ENCODE measurements around the gene LMF1.

Gene LMF1

DNA sequence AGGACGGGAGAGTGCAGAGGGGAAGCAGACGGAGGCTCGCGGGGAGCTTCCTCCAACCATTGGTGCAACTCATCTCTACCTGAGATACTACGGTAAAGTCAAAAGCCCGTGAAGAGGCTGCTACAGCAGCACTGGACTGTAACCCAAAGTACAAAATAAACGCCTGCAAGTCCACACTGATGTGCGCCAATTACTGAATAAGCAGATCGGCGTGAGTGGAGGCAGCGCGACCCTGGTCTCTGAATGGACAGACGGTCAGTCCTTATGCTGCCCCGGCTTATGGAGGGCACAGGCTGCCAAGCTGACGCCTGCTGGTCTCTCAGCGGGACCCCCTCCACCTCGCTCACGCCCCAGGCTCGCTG is 58.5 kb downstream of the LMF1 start:
- DNase-seq = no peak
- TF ChIP-seq GATA1 (IDR thresholded peaks at IDR 0.05; ENCODE audit: low read depth, low read length) = no peak
- TF ChIP-seq POLR2A (IDR thresholded peaks at IDR 0.05; ENCODE audit: low read length) = no peak

DNA sequence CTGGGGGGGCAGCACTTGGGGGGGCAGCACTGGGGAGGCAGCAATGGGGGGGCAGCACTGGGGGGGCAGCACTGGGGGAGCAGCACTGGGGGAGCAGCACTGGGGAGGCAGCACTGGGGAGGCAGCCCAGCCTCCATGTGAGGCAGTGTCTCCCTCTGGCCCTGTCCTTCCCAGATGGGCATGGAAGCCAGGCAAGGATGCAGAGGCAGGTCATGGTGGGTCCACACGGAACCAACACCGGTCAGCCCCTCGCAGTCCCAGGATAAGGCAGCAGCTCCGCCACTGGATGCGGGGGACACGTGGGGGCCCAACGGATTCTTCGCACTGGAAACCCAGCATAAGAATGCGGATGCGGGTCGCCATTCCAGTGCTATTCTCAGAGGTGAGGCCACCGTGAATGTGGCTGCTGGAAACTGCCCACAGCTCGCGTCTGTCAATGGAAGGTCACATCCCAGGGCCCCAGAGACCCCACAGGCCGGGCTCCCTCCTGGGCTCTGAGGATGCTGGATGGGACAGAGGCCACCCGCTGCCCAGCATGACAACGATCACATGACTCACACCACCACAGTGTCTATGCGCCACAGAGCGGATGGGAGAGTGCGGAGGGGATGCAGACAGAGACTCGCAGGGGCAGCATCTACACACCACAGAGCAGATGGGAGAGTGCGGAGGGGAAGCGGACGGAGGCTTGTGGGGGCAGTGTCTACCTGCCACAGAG is 59.0 kb downstream of the LMF1 start:
- DNase-seq = no peak
- TF ChIP-seq GATA1 (IDR thresholded peaks at IDR 0.05; ENCODE audit: low read depth, low read length) (no peak), POLR2A (IDR thresholded peaks at IDR 0.05; ENCODE audit: low read length) (no peak)

DNA sequence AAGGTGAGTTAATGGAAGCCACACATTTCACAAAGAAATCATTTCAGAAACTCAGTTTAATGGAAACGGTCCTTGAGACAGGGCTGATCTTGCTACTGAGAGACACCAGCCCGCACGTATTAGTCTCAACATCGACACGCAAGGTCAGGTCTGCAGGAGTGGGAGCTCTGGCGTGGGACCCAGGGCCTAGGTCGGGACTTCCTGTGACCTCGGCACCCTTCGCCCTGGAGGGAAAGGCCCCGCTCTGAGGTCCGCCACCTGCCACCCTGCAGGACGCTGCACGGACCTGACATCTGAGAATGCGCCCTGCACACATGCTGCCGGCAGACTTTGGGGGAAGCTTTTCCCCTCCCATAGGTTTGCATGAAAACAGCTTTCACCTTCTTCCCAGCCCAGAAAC is 59.7 kb downstream of the LMF1 start:
- DNase-seq = no peak
- TF ChIP-seq GATA1 (IDR thresholded peaks at IDR 0.05; ENCODE audit: low read depth, low read length) = no peak

DNA sequence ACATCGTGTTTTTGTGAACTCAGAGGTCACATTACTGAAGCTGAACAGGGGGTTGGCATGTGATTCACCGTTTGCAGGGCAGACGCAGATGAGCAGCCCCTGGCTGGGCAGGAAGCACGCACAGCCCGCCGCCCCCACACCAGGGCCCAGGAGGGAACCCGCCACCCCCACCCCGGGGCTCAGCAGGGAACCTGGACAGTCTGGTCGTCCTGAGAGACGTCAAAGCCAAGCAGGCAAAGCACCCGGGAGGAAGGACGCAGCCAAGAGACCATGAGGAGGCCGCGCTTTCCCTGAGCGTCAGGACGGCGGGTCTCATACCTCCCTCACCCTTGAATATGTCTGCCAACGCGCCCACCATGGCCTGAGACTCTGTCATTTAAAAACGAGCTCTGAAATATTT is 60.6 kb downstream of the LMF1 start:
- TF ChIP-seq POLR2A (IDR thresholded peaks at IDR 0.05; ENCODE audit: low read length) = no peak
- no peak for DNase-seq

DNA sequence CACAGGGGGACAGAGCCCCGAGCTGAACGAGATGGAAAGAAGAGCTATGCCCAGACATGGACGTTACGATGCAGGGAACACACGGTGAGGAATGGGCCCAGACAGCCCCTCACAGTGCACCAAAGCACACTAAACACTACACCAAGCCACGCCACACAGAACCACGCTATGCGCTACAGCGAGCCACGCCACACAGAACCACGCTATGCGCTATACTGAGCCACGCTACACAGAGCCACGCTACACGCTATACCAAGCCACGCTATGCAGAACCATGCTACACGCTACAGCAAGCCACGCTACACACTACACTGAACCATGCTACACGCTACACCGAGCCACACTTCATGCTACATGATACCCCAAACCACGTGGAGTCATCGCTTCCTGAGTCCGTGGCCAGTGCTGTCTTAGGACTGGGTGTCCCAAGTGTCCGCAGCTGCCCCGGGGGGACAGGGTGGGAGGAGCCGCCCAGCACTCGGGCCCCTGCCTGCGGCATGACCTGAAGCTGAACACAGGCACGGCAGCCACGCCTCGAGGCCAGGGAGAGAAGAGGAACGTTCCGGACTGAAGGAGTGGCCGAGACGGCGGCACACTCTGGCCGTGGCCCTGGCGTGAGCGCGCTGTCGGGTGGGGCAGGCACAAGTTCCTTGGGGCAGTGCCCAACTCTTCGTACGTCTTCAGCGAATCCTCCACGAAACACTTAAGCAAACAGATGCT is 61.3 kb downstream of the LMF1 start:
- no peak for TF ChIP-seq POLR2A (IDR thresholded peaks at IDR 0.05; ENCODE audit: low read length)
- no peak for TF ChIP-seq GATA1 (IDR thresholded peaks at IDR 0.05; ENCODE audit: low read depth, low read length)
- DNase-seq = no peak

DNA sequence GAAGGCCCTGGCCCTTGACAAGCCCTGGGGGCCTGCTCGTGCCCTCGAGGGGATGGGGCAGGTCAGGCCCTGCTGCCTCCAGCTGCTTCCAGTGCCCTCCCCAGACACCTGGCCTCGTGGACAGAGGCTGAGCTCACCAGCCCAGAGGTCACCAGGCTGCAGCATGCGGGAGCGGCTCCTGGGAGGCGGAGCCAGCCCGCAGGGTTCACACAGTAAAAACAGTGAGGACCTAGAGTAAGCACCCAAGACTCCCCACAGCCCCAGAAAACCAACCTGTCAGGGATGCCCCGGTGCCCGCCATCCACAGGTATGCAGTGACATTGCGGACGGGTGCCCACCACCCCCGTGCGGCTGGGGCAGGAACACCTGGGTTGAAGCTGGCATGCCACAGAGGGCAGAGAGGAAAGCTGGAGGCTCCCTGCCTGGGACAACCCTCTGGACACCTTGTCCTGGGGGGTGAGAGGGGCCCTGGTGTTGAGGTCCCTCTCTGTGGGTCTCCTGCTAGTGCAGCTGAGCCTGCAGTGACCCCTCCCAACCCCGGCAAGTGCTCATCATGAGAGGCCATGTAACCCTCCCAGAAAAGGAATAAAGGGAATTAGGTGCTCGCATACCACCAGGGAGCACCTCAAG is 62.1 kb downstream of the LMF1 start:
- no peak for TF ChIP-seq POLR2A (IDR thresholded peaks at IDR 0.05; ENCODE audit: low read length)
- no peak for TF ChIP-seq GATA1 (IDR thresholded peaks at IDR 0.05; ENCODE audit: low read depth, low read length)
- DNase-seq = no peak

DNA sequence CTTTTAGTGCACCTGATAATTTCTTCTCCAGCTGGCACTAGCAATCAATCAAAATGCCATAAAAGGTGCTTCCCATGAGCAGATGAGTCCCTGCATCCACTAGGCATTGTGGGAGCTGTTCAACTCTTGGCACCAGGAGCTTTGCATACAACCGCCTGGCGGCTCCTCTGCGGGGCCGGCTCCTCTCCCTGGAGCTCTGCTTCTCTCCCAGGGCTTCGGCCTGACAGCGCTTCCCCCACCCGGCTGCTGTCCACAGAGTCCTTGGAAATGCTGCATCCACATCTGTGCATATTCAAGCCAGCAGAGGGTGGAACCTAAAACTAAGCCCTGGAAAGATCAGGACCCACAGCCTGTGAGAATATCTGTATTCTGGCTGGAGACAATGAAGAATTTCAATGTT is 62.9 kb downstream of the LMF1 start:
- TF ChIP-seq GATA1 (IDR thresholded peaks at IDR 0.05; ENCODE audit: low read depth, low read length) (no peak), POLR2A (IDR thresholded peaks at IDR 0.05; ENCODE audit: low read length) (no peak)
- DNase-seq = no peak

DNA sequence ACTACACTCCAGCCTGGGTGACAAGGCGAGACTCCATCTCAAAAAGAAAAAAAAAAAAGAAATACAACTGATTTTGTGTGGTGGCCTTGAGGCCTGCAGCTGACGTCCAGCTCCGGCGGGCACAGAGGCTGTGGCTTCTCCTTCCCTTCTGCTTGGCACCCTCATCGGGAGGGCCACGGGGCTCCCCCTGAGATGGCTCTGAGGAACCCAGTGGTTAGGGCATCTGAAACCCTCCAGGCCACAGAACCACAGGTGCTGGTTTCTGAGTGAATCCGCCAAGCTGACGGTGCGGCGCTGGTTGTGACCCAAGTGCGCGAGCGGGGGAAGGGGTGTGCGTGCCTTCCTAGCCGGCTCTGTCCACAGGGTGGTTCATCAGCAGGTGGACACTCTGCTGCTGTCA is 63.4 kb downstream of the LMF1 start:
- TF ChIP-seq GATA1 (IDR thresholded peaks at IDR 0.05; ENCODE audit: low read depth, low read length) (no peak), POLR2A (IDR thresholded peaks at IDR 0.05; ENCODE audit: low read length) (no peak)
- DNase-seq = no peak

DNA sequence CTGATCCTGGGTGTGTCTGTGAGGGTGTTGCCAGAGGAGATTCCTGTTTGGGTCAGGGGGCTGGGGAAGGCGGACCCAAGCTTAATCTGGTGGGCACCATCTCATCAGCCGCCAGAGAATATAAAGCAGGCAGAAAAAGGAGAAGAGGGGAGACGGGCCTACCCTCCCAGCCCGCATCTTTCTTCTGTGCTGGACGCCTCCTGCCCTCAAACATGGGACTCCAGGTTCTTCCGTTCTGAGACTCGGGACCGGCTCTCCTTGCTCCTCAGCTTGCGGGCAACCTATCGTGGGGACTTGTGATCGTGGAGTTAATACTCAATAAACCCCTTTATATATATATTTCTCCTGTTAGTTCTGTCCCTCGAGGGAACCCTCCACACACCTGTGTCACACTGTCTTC is 64.5 kb downstream of the LMF1 start:
- TF ChIP-seq POLR2A (IDR thresholded peaks at IDR 0.05; ENCODE audit: low read length) (no peak), GATA1 (IDR thresholded peaks at IDR 0.05; ENCODE audit: low read depth, low read length) (no peak)
- no peak for DNase-seq

DNA sequence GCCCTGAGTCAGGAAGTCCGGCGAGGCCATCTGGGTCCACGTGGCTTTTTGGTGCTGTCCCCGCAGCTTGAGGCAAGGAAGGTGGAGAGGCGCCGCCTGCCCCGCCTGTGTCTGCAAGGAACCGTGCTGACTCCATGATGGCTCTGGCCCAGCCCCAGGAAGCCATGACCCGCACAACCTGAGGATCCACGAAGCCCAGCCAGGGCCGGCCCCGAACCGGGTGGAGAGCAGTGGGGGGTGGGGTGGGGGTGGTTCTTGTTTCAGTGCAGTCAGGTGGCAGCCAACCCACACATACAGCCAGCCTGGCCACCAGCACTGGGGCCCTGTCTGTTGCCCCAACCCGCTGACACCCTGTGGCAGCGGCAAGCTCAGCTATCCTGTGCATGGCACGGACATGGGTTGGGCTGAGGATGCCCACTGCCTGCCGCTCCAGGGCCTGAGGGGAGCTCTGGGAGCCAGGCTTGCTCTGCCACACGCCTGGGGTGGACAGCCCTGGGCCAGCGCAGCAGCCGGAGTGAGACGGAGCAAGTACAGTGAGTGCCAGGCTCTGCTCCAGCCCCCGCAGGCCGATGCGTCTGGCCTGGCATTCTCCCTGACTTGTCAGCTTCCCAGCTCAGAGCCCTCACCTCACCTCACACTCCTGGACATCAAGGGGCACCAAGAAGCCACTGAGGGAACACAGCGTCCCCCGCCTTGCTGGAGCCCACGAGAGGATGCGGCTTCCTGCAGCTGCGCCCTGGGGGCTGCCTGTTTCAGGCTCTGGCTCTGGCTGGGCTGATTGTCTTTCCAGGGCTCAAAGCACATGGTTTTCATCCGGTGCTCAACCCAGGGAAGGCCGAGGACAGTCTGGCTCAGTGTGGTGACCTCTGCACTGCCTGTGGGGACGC is 68.8 kb downstream of the LMF1 start:
- TF ChIP-seq GATA1 (IDR thresholded peaks at IDR 0.05; ENCODE audit: low read depth, low read length) (no peak), POLR2A (IDR thresholded peaks at IDR 0.05; ENCODE audit: low read length) (no peak)
- no peak for DNase-seq

DNA sequence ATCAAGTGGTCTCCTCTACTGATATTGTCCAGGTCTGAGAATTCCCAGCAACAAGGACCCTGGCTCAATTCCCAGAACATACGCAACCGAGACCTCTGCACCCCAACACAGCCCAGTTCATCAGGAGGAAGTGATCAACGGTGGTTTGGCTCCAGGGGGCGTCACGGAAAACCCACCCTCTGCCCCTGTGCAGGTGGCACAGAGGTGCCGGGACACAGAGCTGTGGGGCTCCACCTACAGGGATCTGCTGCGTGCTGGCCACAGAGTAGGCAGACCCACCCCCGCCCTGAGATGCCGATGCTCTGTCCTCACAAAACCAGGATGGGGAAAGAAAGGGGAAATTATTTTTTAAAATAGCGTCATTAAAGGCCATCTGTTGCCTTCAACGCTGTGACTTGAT is 69.6 kb downstream of the LMF1 start:
- TF ChIP-seq POLR2A (IDR thresholded peaks at IDR 0.05; ENCODE audit: low read length) (no peak), GATA1 (IDR thresholded peaks at IDR 0.05; ENCODE audit: low read depth, low read length) (no peak)
- DNase-seq = no peak

DNA sequence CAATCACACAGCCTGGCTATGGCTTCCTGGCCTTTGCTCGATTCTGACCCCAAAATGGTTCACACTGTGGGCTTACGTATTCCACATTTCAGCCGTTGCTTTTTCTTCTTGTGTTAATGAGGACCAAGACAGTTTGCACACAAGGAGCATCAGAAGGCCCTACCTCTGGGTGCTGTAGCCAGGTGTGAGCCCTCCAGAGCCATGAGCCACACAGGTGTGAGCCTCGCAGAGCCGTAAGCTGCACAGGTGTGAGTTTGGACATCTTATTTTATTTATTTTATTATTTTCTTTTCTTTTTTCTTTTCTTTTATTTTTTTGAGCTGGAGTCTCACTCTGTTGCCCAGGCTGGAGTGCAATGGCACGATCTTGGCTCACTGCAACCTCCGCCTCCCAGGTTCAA is 70.6 kb downstream of the LMF1 start:
- no peak for DNase-seq
- TF ChIP-seq GATA1 (IDR thresholded peaks at IDR 0.05; ENCODE audit: low read depth, low read length) = no peak

DNA sequence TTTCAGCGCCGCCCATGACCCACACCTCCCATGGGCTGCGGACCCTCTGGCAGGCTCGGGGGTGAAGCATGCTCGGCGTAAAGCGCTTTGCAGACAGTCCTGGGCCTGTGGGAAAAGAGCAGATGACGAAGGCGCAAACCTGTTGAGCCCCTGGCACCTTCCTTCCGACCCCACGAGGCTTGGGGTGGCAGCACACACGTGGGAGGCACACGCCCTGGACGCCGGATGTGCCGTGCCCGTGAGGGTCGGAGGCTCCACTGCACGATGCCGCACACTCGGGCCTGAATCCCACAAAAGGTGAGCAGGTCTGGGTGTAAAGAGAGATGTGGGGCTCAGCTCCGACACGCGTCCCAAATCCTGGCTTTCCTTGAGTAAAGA is 71.1 kb downstream of the LMF1 start:
- no peak for TF ChIP-seq POLR2A (IDR thresholded peaks at IDR 0.05; ENCODE audit: low read length)
- no peak for TF ChIP-seq GATA1 (IDR thresholded peaks at IDR 0.05; ENCODE audit: low read depth, low read length)
- no peak for DNase-seq
